KOPT-K1 (cell line): ENCODE results near the gene SYT2.

Experiments used
- H3K27ac ChIP-seq: fragments of 200-600 bp; sonication (generic); 2 replicates; pipeline ENCODE4 v1.5.1; 2016; ENCODE audit warnings: antibody characterized with exemption, mild to moderate bottlenecking, low read depth, low read length; ENCODE audit not compliant: poor library complexity, severe bottlenecking
- H3K36me3 ChIP-seq: fragments of 200-600 bp; sonication (generic); 2 replicates; pipeline ENCODE4 v1.5.1; 2017; ENCODE audit warnings: antibody characterized with exemption, mild to moderate bottlenecking, low read length, moderate library complexity; ENCODE audit not compliant: insufficient read depth
- H3K9me3 ChIP-seq: fragments of 200-600 bp; sonication (generic); 2 replicates; pipeline ENCODE4 v1.5.1; 2017; ENCODE audit warnings: antibody characterized with exemption, low read length, mild to moderate bottlenecking; ENCODE audit not compliant: insufficient read depth, poor library complexity, severe bottlenecking

SYT2 gene

GRCh38 chr1:202577381-202577780, 132.9 kb downstream of the SYT2 start:
- Histone ChIP-seq H3K27ac (no peak overlapping the region), H3K9me3 (no peaks in the 10 kb centered on the region), H3K36me3 (no peaks in the 10 kb centered on the region)

GRCh38 chr1:202576816-202577215, 133.4 kb downstream of the SYT2 start:
- Histone ChIP-seq H3K27ac (no peak overlapping the region), H3K36me3 (no peaks in the 10 kb centered on the region), H3K9me3 (no peaks in the 10 kb centered on the region)

GRCh38 chr1:202575918-202576653, 134.2 kb downstream of the SYT2 start:
- no peaks in the 10 kb centered on the region for H3K36me3 ChIP-seq
- H3K9me3 ChIP-seq = no peaks in the 10 kb centered on the region
- no peak overlapping the region for H3K27ac ChIP-seq

GRCh38 chr1:202572867-202573266, 137.4 kb downstream of the SYT2 start:
- H3K27ac ChIP-seq = no peak overlapping the region
- no peaks in the 10 kb centered on the region for H3K9me3 ChIP-seq
- peaks cover 4% of the 10 kb centered on the region; the same call in 1 of the 2 replicates for H3K36me3 ChIP-seq

GRCh38 chr1:202571719-202572339, 138.4 kb downstream of the SYT2 start:
- H3K36me3 ChIP-seq = peaks cover 9% of the 10 kb centered on the region; the same call in 1 of the 2 replicates
- H3K27ac ChIP-seq = no peak overlapping the region
- H3K9me3 ChIP-seq = no peaks in the 10 kb centered on the region

- Histone ChIP-seq H3K27ac (no peak overlapping the region), H3K9me3 (no peaks in the 10 kb centered on the region)
Observed at GRCh38 chr1:202569393-202570322, 140.6 kb downstream of the SYT2 start.

GRCh38 chr1:202568826-202569225, 141.4 kb downstream of the SYT2 start:
- no peak overlapping the region for H3K27ac ChIP-seq
- no peaks in the 10 kb centered on the region for H3K9me3 ChIP-seq
- peaks cover 13% of the 10 kb centered on the region; the same call in 1 of the 2 replicates for H3K36me3 ChIP-seq

More at GRCh38 chr1:202569393-202570322, 140.6 kb downstream of the SYT2 start:
- peaks cover 13% of the 10 kb centered on the region; the same call in 1 of the 2 replicates for H3K36me3 ChIP-seq

GRCh38 chr1:202568410-202568809, 141.8 kb downstream of the SYT2 start:
- H3K27ac ChIP-seq = no peak overlapping the region

GRCh38 chr1:202567738-202568137, 142.5 kb downstream of the SYT2 start:
- Histone ChIP-seq H3K27ac (no peak overlapping the region), H3K36me3 (peaks cover 13% of the 10 kb centered on the region; the same call in 1 of the 2 replicates), H3K9me3 (no peaks in the 10 kb centered on the region)

More at GRCh38 chr1:202568410-202568809, 141.8 kb downstream of the SYT2 start:
- H3K36me3 ChIP-seq = peaks cover 13% of the 10 kb centered on the region; the same call in 1 of the 2 replicates
- no peaks in the 10 kb centered on the region for H3K9me3 ChIP-seq

- H3K36me3 ChIP-seq = peaks cover 13% of the 10 kb centered on the region; the same call in 1 of the 2 replicates
- no peaks in the 10 kb centered on the region for H3K9me3 ChIP-seq
- no peak overlapping the region for H3K27ac ChIP-seq
Observed at GRCh38 chr1:202565890-202566602, 144.2 kb downstream of the SYT2 start.

- Histone ChIP-seq H3K9me3 (no peaks in the 10 kb centered on the region), H3K27ac (no peak overlapping the region), H3K36me3 (peaks cover 13% of the 10 kb centered on the region; the same call in 1 of the 2 replicates)
Observed at GRCh38 chr1:202564958-202565495, 145.2 kb downstream of the SYT2 start.

- Histone ChIP-seq H3K9me3 (no peaks in the 10 kb centered on the region), H3K27ac (no peak overlapping the region), H3K36me3 (peaks cover 10% of the 10 kb centered on the region; the same call in 1 of the 2 replicates)
Observed at GRCh38 chr1:202563818-202564217, 146.4 kb downstream of the SYT2 start.

GRCh38 chr1:202562444-202563060, 147.7 kb downstream of the SYT2 start:
- H3K36me3 ChIP-seq = peaks cover 6% of the 10 kb centered on the region; the same call in 1 of the 2 replicates
- H3K27ac ChIP-seq = no peak overlapping the region
- H3K9me3 ChIP-seq = no peaks in the 10 kb centered on the region
